KOPT-K1 (cell line): ENCODE results near the gene PTGER3.

Experiments used
- H3K27ac ChIP-seq: fragments of 200-600 bp; sonication (generic); 2 replicates; pipeline ENCODE4 v1.5.1; 2016; ENCODE audit warnings: antibody characterized with exemption, mild to moderate bottlenecking, low read depth, low read length; ENCODE audit not compliant: poor library complexity, severe bottlenecking
- H3K36me3 ChIP-seq: fragments of 200-600 bp; sonication (generic); 2 replicates; pipeline ENCODE4 v1.5.1; 2017; ENCODE audit warnings: antibody characterized with exemption, mild to moderate bottlenecking, low read length, moderate library complexity; ENCODE audit not compliant: insufficient read depth
- H3K9me3 ChIP-seq: fragments of 200-600 bp; sonication (generic); 2 replicates; pipeline ENCODE4 v1.5.1; 2017; ENCODE audit warnings: antibody characterized with exemption, low read length, mild to moderate bottlenecking; ENCODE audit not compliant: insufficient read depth, poor library complexity, severe bottlenecking

The PTGER3 gene

GRCh38 chr1:71071720-71072119, 24.1 kb upstream of the PTGER3 start:
- H3K9me3 ChIP-seq: no peaks in the 10 kb centered on the region
- no peak overlapping the region for H3K27ac ChIP-seq
- peaks cover 99% of the 10 kb centered on the region for H3K36me3 ChIP-seq

- Histone ChIP-seq H3K36me3 (peaks cover 99% of the 10 kb centered on the region), H3K27ac (no peak overlapping the region)
These were observed 21.0 kb upstream of the PTGER3 start for GRCh38 chr1:71068325-71069240.

GRCh38 chr1:71054791-71055190, 7.2 kb upstream of the PTGER3 start:
- Histone ChIP-seq H3K9me3 (no peaks in the 10 kb centered on the region), H3K27ac (no peak overlapping the region), H3K36me3 (peaks cover 52% of the 10 kb centered on the region)

More at GRCh38 chr1:71068325-71069240, 21.0 kb upstream of the PTGER3 start:
- H3K9me3 ChIP-seq: no peaks in the 10 kb centered on the region

GRCh38 chr1:71054281-71054731, 6.7 kb upstream of the PTGER3 start:
- Histone ChIP-seq H3K27ac (no peak overlapping the region), H3K9me3 (no peaks in the 10 kb centered on the region), H3K36me3 (peaks cover 47% of the 10 kb centered on the region)

- no peaks in the 10 kb centered on the region for H3K9me3 ChIP-seq
- H3K36me3 ChIP-seq: peaks cover 41% of the 10 kb centered on the region
- no peak overlapping the region for H3K27ac ChIP-seq
These were observed 6.1 kb upstream of the PTGER3 start for GRCh38 chr1:71053758-71054157.

- Histone ChIP-seq H3K9me3 (no peaks in the 10 kb centered on the region), H3K36me3 (peaks cover 35% of the 10 kb centered on the region), H3K27ac (no peak overlapping the region)
These were observed 5.5 kb upstream of the PTGER3 start for GRCh38 chr1:71053146-71053545.

GRCh38 chr1:71049951-71050598, 2.5 kb upstream of the PTGER3 start:
- Histone ChIP-seq H3K36me3 (peaks cover 5% of the 10 kb centered on the region; the same call in 1 of the 2 replicates), H3K9me3 (no peaks in the 10 kb centered on the region), H3K27ac (no peak overlapping the region)

- Histone ChIP-seq H3K27ac (no peak overlapping the region), H3K9me3 (no peaks in the 10 kb centered on the region), H3K36me3 (no peaks in the 10 kb centered on the region)
These were observed 553 bp downstream of the PTGER3 start for GRCh38 chr1:71046891-71047634.

GRCh38 chr1:71045463-71046028, 2.1 kb downstream of the PTGER3 start:
- H3K27ac ChIP-seq: no peak overlapping the region
- no peaks in the 10 kb centered on the region for H3K9me3 ChIP-seq
- no peaks in the 10 kb centered on the region for H3K36me3 ChIP-seq

- Histone ChIP-seq H3K27ac (no peak overlapping the region), H3K9me3 (no peaks in the 10 kb centered on the region), H3K36me3 (no peaks in the 10 kb centered on the region)
These were observed 2.8 kb downstream of the PTGER3 start for GRCh38 chr1:71044833-71045232.

- no peaks in the 10 kb centered on the region for H3K9me3 ChIP-seq
- H3K36me3 ChIP-seq: no peaks in the 10 kb centered on the region
- no peak overlapping the region for H3K27ac ChIP-seq
These were observed 4.6 kb downstream of the PTGER3 start for GRCh38 chr1:71043065-71043464.

- no peaks in the 10 kb centered on the region for H3K36me3 ChIP-seq
- no peak overlapping the region for H3K27ac ChIP-seq
- H3K9me3 ChIP-seq: no peaks in the 10 kb centered on the region
These were observed 5.8 kb downstream of the PTGER3 start for GRCh38 chr1:71041806-71042205.

GRCh38 chr1:71039661-71040262, 7.9 kb downstream of the PTGER3 start:
- H3K36me3 ChIP-seq: no peaks in the 10 kb centered on the region
- no peak overlapping the region for H3K27ac ChIP-seq
- no peaks in the 10 kb centered on the region for H3K9me3 ChIP-seq

GRCh38 chr1:71038942-71039341, 8.7 kb downstream of the PTGER3 start:
- Histone ChIP-seq H3K9me3 (no peaks in the 10 kb centered on the region), H3K36me3 (no peaks in the 10 kb centered on the region), H3K27ac (no peak overlapping the region)
